Activated T-cell treated with anti-CD3 and anti-CD28 coated beads, Interleukin-2, amount 50 U/mL, for 72 hours (primary cell): ENCODE results near the gene KDM1B. TPM values are rescaled to one million over a fixed set of nuclear protein-coding genes. Genes with fewer than 3 reads are reported as not detected.
"Not testable (repeated sequence)": the region's sequence is repeated elsewhere in the genome, so short reads cannot be mapped to it uniquely, and the experiment has no call there.

Experiments used
- ATAC-seq, 2 donors: fragments of 150-1000 bp; cut with Tn5 transposase; replicated peaks in 1 of 2; 2 replicates each; pipeline ENCODE4 v1.10.0; 2021; ENCODE audit warnings: moderate library complexity in 2 of 2, mild to moderate bottlenecking in 1 of 2
- DNase-seq, 2 donors: peaks; one replicate each; pipeline ENCODE4 v3.0.0; 2021 to 2022; ENCODE audit warnings: mixed read lengths in 1 of 2
- H3K27ac Mint-ChIP-seq: one replicate; pipeline ENCODE4 v1.8.0; 2022; ENCODE audit warnings: mild to moderate bottlenecking, moderate library complexity, mixed read lengths
- H3K27me3 Mint-ChIP-seq: one replicate; pipeline ENCODE4 v1.8.0; 2022; ENCODE audit warnings: low read depth, mixed read lengths
- H3K36me3 Mint-ChIP-seq, 2 donors: one replicate each; pipeline ENCODE4 v1.8.0; 2022; ENCODE audit warnings: mixed read lengths in 2 of 2, mild to moderate bottlenecking in 1 of 2; ENCODE audit not compliant: insufficient read depth in 2 of 2
- H3K4me1 Mint-ChIP-seq: one replicate; pipeline ENCODE4 v1.8.0; 2022; ENCODE audit warnings: low read depth, mixed read lengths
- H3K4me3 Mint-ChIP-seq, 2 donors: one replicate each; pipeline ENCODE4 v1.8.0; 2022; ENCODE audit warnings: mild to moderate bottlenecking in 2 of 2, mixed read lengths in 2 of 2, moderate library complexity in 2 of 2
- H3K9me3 Mint-ChIP-seq, 2 donors: one replicate each; pipeline ENCODE4 v1.8.0; 2022; ENCODE audit warnings: mixed read lengths in 2 of 2
- total RNA-seq, 2 donors: library from RNA; stranded (reverse); gene quantifications; one replicate each; pipeline ENCODE4 v1.2.3, GENCODE V29; 2022

Gene KDM1B
- total RNA-seq, 2 donors from 2014 or later, result 9.9 to 12.2 TPM

GRCh38 chr6:18135171-18135570 lies 20.1 kb upstream of the KDM1B start:
- Mint-ChIP-seq H3K27me3 (no peaks in the 10 kb centered on the region), H3K9me3 (no peaks in the 10 kb centered on the region), H3K27ac (no peak overlapping the region), H3K4me1 (no peaks in the 10 kb centered on the region), H3K36me3 (peaks cover 3 to 4% of the 10 kb centered on the region in 2 donors), H3K4me3 (no peak overlapping the region)
- no peak for ATAC-seq
- DNase-seq, result no peak

- DNase-seq (no peak), ATAC-seq (no peak)
- no peaks in the 10 kb centered on the region for H3K4me1 Mint-ChIP-seq
- no peak overlapping the region for H3K4me3 Mint-ChIP-seq
- H3K27ac Mint-ChIP-seq, result no peak overlapping the region
- H3K36me3 Mint-ChIP-seq, result peaks cover 3 to 4% of the 10 kb centered on the region in 2 donors
- H3K9me3 Mint-ChIP-seq, result no peaks in the 10 kb centered on the region
- no peaks in the 10 kb centered on the region for H3K27me3 Mint-ChIP-seq
Measured at GRCh38 chr6:18136260-18136659, 19.0 kb upstream of the KDM1B start.

- H3K36me3 Mint-ChIP-seq, result peaks cover 6 to 8% of the 10 kb centered on the region in 2 donors
- H3K9me3 Mint-ChIP-seq, result no peaks in the 10 kb centered on the region
- no peak for ATAC-seq
- H3K27ac Mint-ChIP-seq, result no peak overlapping the region
- no peak for DNase-seq
- H3K4me1 Mint-ChIP-seq, result no peaks in the 10 kb centered on the region
- H3K4me3 Mint-ChIP-seq, result no peak overlapping the region
- H3K27me3 Mint-ChIP-seq, result no peaks in the 10 kb centered on the region
Measured at GRCh38 chr6:18138906-18139305, 16.3 kb upstream of the KDM1B start.

- Mint-ChIP-seq H3K27me3 (no peaks in the 10 kb centered on the region), H3K36me3 (peaks cover 6 to 8% of the 10 kb centered on the region in 2 donors), H3K4me1 (no peaks in the 10 kb centered on the region), H3K4me3 (no peak overlapping the region), H3K9me3 (no peaks in the 10 kb centered on the region), H3K27ac (no peak overlapping the region)
- DNase-seq (no peak), ATAC-seq (no peak)
Measured at GRCh38 chr6:18139935-18140621, 15.1 kb upstream of the KDM1B start.

- Mint-ChIP-seq H3K4me3 (no peak overlapping the region), H3K36me3 (peaks cover 5 to 8% of the 10 kb centered on the region in 2 donors), H3K4me1 (peaks cover 3% of the 10 kb centered on the region), H3K9me3 (no peaks in the 10 kb centered on the region), H3K27me3 (no peaks in the 10 kb centered on the region), H3K27ac (no peak overlapping the region)
- no peak for DNase-seq
- ATAC-seq, result no peak
Measured at GRCh38 chr6:18141805-18142590, 13.2 kb upstream of the KDM1B start.

GRCh38 chr6:18142591-18142861 lies 12.7 kb upstream of the KDM1B start:
- no peaks in the 10 kb centered on the region for H3K27me3 Mint-ChIP-seq
- H3K4me3 Mint-ChIP-seq, result no peak overlapping the region
- no peaks in the 10 kb centered on the region for H3K9me3 Mint-ChIP-seq
- no peak overlapping the region for H3K27ac Mint-ChIP-seq
- no peak for ATAC-seq
- peaks cover 8% of the 10 kb centered on the region for H3K4me1 Mint-ChIP-seq
- DNase-seq, result no peak
- peaks cover 5 to 9% of the 10 kb centered on the region in 2 donors for H3K36me3 Mint-ChIP-seq

- peaks cover 5 to 6% of the 10 kb centered on the region in 2 donors for H3K36me3 Mint-ChIP-seq
- H3K4me3 Mint-ChIP-seq, result peak overlapping the region in 1 of 2 donors; percentile 55
- peak overlapping the region; percentile 60 for H3K27ac Mint-ChIP-seq
- DNase-seq, result peak; percentile 7 to 18
- H3K4me1 Mint-ChIP-seq, result peaks cover 18% of the 10 kb centered on the region
- peak; percentile 94 to 95 for ATAC-seq
- no peaks in the 10 kb centered on the region for H3K9me3 Mint-ChIP-seq
- H3K27me3 Mint-ChIP-seq, result no peaks in the 10 kb centered on the region
Measured at GRCh38 chr6:18147160-18147559, 8.1 kb upstream of the KDM1B start.

- peak overlapping the region in 1 of 2 donors; percentile 55 for H3K4me3 Mint-ChIP-seq
- DNase-seq, result no peak
- no peak for ATAC-seq
- no peaks in the 10 kb centered on the region for H3K27me3 Mint-ChIP-seq
- H3K27ac Mint-ChIP-seq, result peak overlapping the region; percentile 60
- peaks cover 22% of the 10 kb centered on the region for H3K4me1 Mint-ChIP-seq
- H3K9me3 Mint-ChIP-seq, result peaks cover 0 to 2% of the 10 kb centered on the region in 2 donors
- H3K36me3 Mint-ChIP-seq, result peaks cover 4 to 7% of the 10 kb centered on the region in 2 donors
Measured at GRCh38 chr6:18147616-18148015, 7.6 kb upstream of the KDM1B start.

- H3K27me3 Mint-ChIP-seq, result no peaks in the 10 kb centered on the region
- no peak overlapping the region for H3K4me3 Mint-ChIP-seq
- H3K27ac Mint-ChIP-seq, result no peak overlapping the region
- DNase-seq (no peak), ATAC-seq (no peak)
- peaks cover 4% of the 10 kb centered on the region in 2 donors for H3K36me3 Mint-ChIP-seq
- peaks cover 0 to 4% of the 10 kb centered on the region in 2 donors for H3K9me3 Mint-ChIP-seq
- peaks cover 30% of the 10 kb centered on the region for H3K4me1 Mint-ChIP-seq
Measured at GRCh38 chr6:18148304-18149025, 6.8 kb upstream of the KDM1B start.

GRCh38 chr6:18151391-18151790 lies 3.8 kb upstream of the KDM1B start:
- not testable (repeated sequence) for H3K27me3 Mint-ChIP-seq, H3K36me3 Mint-ChIP-seq, DNase-seq, H3K9me3 Mint-ChIP-seq, H3K4me3 Mint-ChIP-seq, ATAC-seq
- peak overlapping the region; percentile 63 for H3K27ac Mint-ChIP-seq
- H3K4me1 Mint-ChIP-seq, result peaks cover 51% of the 10 kb centered on the region

- peaks cover 51% of the 10 kb centered on the region for H3K4me1 Mint-ChIP-seq
Measured at GRCh38 chr6:18151801-18152200, 3.4 kb upstream of the KDM1B start.

GRCh38 chr6:18153311-18153703 lies 1.9 kb upstream of the KDM1B start:
- DNase-seq (no peak), ATAC-seq (no peak)
- H3K4me3 Mint-ChIP-seq, result peak overlapping the region; percentile 58 to 99
- peaks cover 4% of the 10 kb centered on the region in 2 donors for H3K36me3 Mint-ChIP-seq
- peaks cover 0 to 4% of the 10 kb centered on the region in 2 donors for H3K9me3 Mint-ChIP-seq
- no peak overlapping the region for H3K27ac Mint-ChIP-seq
- H3K27me3 Mint-ChIP-seq, result no peaks in the 10 kb centered on the region
- H3K4me1 Mint-ChIP-seq, result peaks cover 37% of the 10 kb centered on the region

More at GRCh38 chr6:18151801-18152200, 3.4 kb upstream of the KDM1B start:
- Mint-ChIP-seq H3K36me3 (peaks cover 4 to 6% of the 10 kb centered on the region in 2 donors), H3K27me3 (no peaks in the 10 kb centered on the region), H3K4me3 (no peak overlapping the region), H3K27ac (no peak overlapping the region), H3K9me3 (peaks cover 0 to 4% of the 10 kb centered on the region in 2 donors)
- no peak for DNase-seq
- ATAC-seq, result no peak

GRCh38 chr6:18154507-18155149 lies 594 bp upstream of the KDM1B start, which contains the start of gene TPMT:
TSS of gene TPMT (minus strand) at chr6:18155077. CDS start at chr6:18149127, 5,950 bp downstream.
- DNase-seq, result peak in 1 of 2 donors; percentile 27

More at GRCh38 chr6:18154507-18155149, 594 bp upstream of the KDM1B start, which contains the start of gene TPMT:
- Mint-ChIP-seq H3K27me3 (no peaks in the 10 kb centered on the region), H3K27ac (peak within 1 kb of the TSS; percentile 94), H3K36me3 (peaks cover 4% of the 10 kb centered on the region in 2 donors), H3K9me3 (peaks cover 0 to 4% of the 10 kb centered on the region in 2 donors), H3K4me1 (peaks cover 33% of the 10 kb centered on the region), H3K4me3 (peak within 1 kb of the TSS; percentile 97 to 99)
- peak; percentile 70 to 71 for ATAC-seq
